ENCODE results near the gene CREB3L4.

The CREB3L4 gene

DNA sequence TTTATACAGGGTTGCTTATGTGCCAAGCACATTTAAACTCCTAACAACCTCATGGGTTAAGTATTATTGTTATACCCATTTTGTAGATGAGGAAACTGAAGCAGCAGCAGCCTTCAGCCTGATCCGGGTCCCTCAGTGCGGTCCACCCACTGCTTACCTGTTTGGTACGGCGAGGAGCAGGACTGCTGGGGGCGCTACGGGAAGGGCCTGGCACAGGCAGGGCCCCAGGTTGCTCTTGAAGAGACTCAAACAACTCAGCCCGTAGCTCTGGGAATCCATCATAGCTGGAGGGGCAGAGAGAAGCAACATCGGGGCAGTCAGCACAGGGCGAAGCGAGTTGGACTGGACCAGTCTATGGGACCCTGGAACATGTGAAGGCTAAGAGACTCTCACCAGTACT, 30.4 kb upstream of the CREB3L4 start:
- no peak for DNase-seq

DNA sequence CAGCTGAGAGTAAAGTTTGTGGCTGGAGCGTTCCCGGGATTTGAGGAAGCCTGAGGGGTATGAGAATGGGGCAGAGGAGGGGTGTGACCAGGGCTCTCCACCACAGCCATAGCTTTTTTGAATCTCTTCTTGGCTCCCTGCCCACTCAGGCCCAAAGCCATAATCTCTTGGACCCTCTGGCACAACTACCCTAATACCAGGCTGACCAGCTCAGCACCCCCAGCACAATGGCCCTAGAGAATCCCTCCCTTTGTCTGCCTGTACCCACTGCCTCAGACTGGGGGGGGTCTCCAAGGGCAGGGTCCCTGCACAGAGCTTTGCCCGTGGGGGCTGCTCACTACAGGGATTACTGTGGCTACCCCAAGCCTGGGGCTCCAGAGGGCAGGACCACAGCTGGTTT, 28.7 kb upstream of the CREB3L4 start:
- no peak for DNase-seq

DNA sequence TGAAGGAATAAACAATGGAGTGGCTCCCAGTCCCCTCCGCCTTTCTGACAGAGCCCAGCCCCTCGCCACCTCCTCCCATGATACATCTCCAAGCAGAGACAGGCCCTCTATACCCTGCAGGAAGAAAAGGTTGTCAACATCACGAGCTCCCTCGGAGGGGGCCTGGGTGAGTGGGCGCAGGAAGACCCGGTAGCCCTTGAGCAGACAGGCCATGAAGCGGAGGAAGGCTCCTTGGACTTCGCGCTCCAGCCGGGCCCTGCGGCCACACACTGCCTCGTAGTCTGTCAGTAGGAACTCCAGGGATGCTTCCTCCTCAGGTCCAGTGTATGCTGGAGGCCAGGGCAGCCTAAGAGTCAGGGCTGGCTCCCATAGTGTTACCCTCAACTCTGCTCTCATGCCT, 28.2 kb upstream of the CREB3L4 start:
- DNase-seq, result no peak

DNA sequence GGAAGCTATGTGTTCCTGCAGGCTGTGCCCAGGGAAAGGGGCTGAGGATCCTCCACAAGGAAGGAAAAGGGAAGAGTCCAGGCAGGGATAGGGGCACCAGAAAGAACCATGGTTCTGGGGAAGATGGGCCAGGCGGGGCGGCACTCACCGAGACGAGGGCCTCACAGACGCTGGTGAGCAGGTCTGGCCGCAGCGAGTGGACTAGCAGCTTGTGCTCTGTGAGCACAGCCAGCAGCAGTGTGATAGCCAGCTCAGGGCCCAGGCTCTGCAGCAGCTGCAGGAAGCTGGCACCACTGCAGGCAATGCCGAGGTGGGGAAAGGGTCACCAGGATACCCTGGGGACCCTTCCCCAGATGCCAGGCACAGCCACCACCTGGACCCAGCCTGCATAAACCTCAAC, 26.9 kb upstream of the CREB3L4 start:
- no peak for DNase-seq

DNA sequence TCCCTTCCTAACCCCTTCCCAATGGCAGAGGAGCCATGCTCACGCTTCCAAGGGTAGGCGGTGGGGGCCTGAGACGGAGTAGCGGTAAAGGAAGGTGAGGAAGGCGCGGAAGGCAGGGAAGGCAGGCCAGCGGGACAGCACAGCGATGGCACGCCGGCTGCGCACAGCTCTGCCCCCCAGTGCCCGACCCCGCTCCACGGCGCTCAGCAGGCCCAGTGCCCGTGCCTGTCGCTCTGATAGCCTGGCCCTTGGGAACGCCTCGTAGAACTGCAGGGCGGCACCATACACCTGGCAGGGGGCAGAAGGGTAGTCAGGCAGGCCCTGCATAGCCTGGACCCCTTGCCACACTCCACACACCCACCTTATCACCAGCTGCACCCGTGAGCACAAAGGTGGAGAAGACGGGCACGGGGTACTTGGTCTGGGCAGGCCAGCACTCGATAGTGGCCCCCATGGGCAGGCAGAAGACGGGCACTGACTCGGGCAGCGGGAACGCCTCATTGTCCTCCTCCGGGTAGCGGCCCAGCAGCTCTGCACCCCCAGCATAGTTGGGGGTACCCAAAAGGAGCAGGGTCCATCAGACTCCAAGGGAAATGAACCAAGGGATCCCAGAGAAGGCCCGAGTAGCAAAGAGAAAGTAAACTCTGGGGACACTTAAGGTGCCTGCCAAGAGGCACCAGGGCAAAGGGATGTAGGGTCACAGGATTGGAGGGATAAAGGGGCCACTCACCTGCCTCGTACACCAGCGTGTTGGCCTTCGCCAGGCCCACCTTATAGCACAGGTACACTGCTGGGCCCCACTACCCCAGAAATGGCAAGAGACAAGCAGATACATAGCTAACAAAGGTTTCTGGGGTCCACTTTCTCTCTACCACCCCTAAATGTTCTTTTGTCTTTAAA, 25.6 kb upstream of the CREB3L4 start:
- no peak for DNase-seq

DNA sequence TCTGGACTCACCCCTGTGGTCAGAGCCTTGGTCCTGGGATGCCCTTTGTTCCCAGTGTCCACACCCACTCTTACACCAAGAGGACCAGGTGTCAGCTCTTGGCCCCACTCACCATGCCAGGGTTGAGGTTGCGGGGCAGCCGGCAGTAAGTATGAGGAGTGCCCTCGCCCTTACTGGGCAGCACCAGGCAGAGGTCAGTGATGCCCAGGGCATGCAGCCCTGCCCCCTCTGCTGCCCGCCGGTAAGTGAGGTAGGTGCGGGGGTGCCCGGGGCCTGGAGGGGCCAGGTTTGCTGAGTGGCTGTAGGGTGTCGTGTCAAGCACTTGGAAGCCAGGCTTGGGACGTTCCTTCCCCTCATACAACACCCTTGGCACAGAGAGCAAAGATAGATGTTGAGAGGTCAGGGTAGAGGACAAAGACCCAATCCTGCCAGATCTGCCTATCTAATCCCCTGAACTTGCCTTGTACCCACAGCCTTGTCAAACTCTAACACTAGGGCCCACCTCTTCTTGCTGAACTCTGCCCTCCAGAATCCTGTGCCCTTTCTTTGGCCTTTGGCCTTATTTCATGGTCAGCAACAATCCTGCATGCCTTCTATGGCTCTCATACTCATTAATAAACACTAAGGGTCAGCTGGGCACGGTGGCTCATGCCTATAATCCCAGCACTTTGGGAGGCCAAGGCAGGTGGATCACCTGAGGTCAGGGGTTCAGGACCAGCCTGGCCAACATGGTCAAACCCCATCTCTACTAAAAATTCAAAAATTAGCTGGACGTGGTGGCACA, 24.7 kb upstream of the CREB3L4 start:
- DNase-seq, result no peak

DNA sequence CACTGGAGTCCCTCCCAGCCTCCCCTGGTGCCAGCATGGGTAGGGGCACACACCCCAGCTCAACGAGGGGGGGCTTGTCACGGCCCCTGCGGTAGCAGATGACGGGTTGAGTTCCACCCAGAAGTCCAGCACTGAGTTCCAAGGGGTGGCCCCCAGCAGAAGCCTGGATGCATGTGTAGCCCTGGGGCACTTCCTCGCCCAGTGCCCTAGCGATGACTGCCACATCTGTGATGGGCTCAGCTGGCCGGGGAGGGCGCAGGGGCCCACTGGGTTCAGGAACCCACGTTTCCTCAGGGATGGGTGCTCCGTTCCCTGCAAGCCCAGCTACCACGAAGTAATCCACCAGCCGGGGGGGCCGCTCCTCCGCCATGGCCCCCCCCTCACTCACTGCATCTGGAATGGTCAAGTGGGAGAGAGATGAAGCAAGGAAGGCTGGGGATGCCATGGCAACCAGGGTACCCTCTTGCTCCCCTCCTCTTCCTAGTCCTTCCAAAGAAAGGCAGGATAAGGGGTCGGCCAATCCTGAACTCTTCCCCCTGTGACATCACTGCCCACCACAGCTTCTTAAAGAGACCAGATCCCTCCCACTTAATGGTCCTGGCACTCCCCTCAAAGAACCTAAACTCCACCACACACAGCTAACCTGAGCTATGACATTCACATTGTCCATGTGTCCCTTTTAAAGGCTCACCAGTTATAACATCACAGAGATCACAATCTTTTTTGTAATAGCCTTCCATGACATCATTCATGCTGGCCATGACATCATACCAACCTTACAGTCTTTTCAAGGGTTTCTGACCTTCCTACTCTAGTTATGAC, 23.5 kb upstream of the CREB3L4 start:
- DNase-seq, result no peak

DNA sequence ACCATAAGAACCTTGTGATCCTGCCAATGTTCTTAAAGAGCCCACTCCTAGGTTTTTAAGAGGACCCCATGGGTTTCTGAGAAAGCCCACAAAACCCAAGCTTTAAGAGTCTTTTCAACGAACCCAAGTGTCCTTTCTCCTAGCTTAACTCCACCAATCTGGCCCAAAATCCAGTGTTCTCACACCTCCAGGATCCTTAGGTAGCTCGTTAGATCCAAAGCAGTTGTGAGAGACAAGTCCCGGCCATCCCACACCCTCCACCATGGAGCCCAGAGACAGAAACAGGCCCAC, 22.9 kb upstream of the CREB3L4 start:
- DNase-seq, result no peak

DNA sequence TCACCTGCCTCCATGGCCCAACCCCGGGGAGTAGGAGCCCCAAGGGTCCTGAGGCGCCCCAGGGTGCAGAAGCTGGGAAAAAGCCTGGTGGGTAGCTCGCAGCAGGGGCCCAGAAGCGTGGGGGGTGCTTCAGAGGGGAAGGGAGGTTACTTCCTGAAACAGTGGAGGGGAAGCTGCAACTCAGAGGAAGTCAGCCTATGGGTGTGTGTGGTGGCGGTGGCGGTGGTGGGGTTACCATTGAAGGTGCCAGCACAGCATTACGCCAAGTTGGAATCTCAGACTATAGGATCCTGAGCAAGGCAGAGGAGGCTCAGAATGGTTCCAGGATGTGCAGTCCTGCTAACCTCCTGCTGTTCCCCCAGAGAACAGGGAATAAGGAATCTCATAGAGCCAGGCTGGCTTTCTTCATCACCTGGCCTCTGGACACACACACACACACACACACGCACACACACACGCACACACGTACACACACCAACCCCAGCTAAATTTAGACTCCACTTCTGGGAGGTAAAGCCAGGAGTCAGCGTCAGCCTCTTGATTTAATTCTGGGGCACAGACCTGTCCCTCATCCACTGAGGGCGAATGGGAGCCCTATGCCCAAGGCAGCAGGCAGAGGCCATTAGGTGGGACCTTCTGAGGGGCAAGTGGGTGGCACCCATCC, 22.4 kb upstream of the CREB3L4 start:
- peak; percentile 76 for DNase-seq

DNA sequence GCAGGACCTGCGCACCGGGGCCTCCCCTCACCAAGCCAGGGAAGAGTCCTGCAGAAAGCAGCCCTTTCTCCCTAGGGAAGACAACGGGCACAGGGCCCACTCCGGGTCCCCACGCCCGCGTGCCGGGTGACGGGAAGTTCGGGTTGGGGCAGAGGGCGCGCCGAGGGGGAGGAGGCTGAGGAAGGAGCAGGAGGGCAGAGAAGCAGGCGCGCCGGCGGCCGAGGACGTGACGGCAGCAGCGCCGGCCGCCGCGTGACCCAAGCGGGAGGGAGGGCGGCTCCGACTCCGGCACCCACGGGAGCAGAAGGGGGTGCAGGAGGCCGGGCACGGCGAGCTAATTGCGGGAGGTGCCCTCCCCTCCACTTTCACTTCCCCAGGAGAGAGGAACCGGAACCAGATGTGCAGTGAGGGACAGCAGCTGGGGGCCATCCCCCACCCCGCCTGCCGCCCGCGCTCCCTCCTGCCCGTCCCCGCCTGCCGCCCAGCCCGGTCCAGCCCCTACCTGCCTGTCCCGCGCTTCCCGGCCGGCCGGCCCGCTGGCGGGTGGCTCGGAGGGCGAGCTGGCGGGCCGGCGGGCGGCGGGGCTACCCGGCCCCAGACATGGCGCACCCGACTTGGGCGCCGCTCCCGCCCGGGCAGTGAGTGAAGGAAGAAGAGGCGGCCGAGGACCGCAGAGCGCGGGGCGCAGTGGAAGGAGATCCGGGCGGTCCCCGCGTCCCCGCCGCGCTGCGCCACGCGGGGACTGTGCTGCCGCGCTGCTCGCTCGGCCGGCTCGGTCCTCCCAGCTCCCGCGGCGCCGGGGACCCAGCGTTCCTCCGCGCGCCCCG, 21.7 kb upstream of the CREB3L4 start:
- DNase-seq, result peak; percentile 69

DNA sequence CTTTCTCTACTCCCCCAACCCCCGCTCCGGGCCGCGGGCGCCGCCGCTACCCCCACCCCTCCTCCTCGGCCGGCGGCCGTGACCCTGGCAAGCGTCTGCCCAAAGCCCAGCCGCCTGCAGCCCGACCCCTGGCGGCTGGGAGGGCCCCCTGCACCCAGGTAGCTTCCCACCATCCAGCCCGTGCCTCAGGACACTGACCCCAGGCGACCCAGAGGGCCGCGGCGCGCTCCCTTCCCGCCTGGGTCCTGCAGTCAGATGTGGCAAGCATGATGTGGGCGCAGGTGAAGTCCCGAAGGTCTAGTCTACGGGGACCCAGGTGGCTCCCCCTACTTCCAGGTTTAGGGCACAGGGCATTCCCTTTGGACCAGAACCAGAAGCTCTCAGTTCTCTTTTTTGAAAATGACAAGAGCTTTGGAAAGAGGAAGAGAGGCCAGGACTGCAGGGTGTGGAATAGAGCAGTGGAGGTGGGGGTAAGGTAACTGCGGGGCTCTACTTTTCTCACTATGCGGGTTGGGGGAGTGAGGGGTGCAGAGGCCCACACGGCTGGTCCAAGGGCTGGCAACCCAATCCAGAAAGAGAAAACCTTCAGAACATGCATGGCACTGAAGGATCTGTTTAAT, 21.0 kb upstream of the CREB3L4 start, which contains the start of gene DENND4B:
TSS of gene DENND4B (minus strand) at position 97 of the 620 bp plus-strand sequence. CDS start 2,344 bp downstream, outside the sequence.
- peak; percentile 61 for DNase-seq

DNA sequence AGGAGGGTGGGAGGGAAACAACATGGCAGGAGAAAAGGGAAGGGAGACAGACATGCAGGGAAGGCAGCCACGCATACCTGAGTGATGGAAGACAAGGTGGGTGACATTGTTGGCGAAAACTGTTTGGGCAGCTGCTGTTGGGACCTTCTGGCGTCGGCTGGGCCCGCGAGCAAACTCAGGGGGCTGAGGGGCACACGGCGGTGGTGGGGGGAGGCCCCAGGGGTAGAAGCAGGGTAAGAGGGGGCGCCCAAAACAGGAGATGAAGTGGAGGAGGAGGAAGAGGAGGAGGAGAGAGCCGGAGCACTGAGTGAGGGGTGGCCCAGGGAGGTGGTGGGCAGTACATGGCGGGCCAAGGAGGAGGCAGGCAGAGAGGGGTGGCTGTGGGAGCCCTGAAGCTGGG, 16.5 kb upstream of the CREB3L4 start:
- DNase-seq, result no peak

DNA sequence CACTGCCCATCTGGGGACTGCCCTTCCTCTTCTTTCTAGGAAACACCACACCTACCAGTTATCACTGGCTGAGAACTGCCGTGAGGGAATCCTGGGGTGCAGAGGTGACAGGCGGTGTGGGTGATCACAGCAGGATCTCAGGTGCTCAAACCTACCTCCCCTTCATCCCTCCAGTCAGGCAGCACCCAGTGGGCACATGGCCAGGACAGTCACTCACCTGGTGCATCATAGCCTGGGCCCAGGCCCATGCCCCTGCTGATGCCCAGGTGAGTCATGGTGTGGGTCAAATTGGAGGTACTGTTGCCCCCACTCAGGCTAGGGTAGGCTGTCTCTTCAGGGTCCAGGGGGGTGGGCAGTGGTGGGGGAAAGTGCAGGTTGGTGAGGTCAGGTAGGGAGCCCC, 15.9 kb upstream of the CREB3L4 start:
- DNase-seq, result no peak

DNA sequence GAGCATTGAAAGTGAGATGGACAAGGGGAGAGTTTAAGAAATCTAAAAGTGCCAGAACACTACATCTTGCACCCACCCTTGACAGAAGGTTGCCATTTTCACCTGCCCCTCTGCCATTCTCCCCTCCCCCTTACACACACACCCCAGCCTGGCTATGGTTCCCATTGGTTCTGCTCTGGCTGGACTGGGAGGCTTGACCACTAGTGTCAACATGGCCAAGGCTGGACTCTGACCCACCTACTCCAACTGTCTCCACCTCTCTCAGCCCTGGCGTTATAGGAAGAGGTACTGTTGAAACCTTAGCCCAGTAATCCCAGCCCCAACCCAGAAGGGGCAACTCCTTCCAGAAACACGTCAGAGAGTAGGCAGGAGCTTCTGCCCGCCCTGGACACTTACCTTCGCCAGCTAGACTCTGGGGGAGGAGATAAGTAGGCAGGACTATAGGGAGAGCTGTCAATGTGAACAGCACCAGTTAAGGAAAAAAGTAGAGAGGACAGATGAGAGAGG, 13.8 kb upstream of the CREB3L4 start:
- no peak for DNase-seq

DNA sequence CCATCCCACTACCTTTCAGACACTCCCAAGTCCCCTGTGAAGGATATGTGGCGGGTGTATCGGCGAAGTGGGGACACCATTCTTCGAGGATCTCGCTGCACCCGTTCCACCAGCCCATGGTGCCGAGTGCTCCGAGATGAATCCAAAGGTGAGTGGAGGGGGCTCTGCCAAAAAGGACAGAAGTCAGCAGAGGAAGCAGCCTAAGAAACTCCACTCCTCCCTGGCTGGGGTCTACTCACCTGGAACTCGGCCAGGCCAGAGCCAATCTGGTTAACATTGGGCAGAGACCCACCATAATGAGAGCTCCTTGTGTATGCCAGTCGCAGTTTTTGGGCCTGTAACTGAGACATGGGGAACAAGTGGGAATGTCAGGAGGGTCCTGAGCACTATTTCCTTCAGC, 12.9 kb upstream of the CREB3L4 start:
- no peak for DNase-seq

DNA sequence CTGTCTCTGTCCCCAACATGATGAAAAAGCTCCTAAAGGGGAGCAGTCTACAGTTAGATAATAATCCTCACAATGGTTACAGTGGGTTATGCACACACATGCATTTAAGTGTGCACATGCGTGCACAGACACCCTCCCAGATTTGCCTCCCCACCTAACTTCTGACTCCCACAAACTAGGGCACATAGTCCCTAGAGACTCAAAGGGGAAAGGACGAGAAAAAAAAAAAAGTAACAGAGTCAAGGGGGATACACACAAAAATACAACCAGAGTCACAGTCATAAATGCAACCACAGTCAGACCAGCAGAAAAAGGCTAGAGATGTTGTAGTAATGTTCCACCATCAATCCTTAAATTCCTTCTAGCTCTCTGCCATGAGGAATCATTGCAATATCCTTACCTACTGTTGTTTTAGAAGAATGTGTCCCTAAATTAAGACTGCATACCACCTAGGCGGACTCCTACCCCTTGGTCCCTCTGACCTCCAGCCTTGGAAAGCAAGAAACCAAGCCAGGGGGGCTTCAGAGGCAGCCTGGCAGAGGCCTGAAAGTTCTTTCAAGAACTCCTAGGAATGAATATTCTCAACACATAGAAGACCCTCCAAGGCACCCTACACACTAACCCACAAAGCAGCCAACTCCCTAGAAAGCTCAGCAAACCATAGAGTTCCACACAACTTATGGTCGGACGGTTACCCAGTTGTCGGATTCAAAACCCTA, 10.5 kb upstream of the CREB3L4 start:
- DNase-seq, result no peak

DNA sequence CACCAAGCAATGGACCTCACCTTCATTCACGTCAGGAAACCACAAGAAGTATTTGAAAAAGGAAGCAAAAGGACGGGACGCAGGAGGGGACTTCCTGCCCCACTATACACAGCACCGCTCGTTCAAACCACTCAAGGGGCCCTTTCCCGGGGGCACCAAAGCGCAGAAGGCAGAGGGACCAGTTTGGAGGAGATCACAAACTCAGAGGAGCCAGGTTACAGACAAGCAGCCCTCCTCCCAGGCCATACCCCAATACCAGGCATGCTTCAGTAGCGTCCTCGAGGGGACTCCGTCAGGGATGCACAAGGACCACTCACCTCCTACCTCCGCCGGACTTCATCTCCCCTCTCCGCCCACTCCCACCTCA, 10.0 kb upstream of the CREB3L4 start:
- DNase-seq, result no peak

DNA sequence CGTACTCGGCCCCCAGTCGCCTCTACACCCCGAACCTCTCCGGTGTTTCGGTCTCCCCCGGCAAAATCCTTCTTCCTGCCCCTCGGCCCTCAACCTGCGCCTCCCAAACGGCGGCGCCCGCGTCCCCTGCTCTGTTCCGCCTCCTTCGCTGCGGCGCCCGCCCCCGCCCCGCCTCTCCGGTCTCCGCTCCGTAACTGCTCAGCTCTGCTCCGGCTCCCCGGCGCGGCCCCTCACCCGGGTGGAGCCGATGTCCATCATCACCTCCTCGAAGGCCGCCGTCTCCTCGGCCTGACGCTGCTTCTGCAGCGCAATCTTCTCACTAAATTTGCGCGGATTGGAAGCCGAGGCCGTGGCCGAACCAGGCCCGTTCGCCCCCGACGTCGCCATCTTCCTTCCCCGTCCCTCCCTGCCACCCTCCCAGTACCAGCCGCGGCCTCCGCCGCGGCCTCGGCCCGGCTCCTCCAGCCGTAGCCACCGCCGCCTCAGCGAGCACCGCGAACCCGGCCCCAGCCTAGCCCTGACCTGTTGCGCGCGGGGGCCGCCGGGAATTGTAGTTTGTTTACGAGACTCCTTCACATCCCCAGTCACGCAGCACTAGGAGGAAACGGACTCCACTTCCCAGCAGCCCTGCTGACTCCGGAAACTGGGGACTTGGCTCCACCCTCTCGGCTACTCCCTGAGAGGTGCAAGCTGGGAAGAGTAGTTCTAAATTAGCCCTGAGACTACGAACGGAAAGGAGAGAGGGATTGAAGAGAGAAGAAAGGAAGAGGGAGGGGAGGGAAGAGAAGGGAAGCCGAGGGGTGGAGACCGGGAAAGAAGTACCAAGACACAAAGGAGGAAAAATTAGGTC, 9.4 kb upstream of the CREB3L4 start, which contains the start of gene CRTC2:
TSS of gene CRTC2 (minus strand) at position 502 of the 850 bp plus-strand sequence. CDS start at position 387, 115 bp downstream.
- DNase-seq, result peak; percentile 97

DNA sequence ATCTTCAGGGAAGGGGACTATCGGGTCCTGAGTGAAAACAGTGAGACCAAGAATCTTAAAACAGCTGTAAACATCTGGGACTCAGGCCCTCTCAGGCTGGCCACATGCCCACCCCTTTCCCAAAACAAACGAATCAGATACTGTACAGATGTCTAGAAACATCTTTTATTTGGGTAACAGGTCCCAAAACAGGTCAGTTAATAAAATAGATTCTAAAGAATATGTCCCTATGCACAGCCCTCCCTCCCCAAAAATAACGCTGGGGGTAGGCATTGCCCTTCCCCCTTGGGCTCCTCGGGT, 8.8 kb upstream of the CREB3L4 start:
- no peak for DNase-seq

DNA sequence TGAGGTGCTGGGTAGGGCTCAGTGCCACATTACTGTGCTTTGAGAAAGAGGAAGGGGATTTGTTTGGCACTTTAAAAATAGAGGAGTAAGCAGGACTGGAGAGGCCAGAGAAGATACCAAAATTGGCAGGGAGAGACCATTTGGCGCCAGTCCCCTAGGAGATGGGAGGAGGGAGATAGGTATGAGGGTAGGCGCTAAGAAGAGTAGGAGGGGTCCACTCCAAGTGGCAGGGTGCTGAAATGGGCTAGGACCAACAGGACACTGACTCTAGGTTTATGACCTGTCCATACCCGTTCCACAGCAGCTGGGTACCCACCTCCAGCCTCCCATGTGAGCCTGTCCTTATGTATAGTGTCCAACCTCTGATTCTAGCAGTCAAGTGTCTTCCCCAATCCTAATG, 8.2 kb upstream of the CREB3L4 start:
- DNase-seq, result no peak

Data from T-helper 9 cell (primary cell).